ENCODE measurements around the gene PRRC1.

DNA sequence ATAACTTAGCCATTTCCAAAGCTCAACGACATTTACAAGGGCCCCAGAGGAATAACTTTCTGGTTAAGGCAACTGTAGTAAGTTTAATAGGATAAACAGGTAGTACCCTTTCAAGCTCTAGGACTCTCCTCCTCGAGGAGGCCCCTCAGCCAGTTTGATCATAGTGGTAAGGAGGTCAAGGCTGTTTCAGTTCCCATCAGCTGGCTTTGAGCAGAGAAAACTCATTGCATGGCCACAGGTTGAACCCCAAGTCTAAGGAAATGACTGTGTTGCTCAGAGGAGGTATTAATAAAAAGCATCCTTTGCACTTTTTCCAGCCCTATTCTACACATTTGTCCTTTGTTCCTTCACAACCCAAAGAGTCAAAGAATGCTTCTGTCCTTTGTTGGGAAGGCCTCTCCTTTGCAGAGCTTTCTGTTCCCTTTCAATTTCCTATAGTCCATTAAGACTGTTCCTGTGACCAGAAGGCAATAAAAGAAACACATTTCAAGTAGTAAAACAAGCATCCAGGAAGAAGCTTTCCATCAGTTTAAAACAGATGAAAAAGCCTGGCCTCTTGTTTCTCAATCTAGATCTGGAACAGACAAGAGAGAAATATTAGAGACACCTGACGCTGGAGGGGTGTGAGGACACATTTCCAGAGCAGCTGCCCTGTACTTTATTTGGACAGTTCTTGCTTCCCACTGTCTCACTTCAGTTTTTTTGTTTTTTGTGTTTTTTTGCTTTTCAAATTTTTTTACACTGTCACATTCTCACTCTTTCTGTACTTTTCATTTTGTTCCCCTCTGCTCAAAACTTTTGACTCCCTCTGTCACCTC lies 54.1 kb downstream of the PRRC1 start:
- no peak for TF ChIP-seq POLR2A (IDR thresholded peaks at IDR 0.05)
- TF ChIP-seq, protein P1, sequence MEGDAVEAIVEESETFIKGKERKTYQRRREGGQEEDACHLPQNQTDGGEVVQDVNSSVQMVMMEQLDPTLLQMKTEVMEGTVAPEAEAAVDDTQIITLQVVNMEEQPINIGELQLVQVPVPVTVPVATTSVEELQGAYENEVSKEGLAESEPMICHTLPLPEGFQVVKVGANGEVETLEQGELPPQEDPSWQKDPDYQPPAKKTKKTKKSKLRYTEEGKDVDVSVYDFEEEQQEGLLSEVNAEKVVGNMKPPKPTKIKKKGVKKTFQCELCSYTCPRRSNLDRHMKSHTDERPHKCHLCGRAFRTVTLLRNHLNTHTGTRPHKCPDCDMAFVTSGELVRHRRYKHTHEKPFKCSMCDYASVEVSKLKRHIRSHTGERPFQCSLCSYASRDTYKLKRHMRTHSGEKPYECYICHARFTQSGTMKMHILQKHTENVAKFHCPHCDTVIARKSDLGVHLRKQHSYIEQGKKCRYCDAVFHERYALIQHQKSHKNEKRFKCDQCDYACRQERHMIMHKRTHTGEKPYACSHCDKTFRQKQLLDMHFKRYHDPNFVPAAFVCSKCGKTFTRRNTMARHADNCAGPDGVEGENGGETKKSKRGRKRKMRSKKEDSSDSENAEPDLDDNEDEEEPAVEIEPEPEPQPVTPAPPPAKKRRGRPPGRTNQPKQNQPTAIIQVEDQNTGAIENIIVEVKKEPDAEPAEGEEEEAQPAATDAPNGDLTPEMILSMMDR (IDR thresholded peaks at IDR 0.05): no peak

Data from gastroesophageal sphincter (tissue), 3 donors.